Psoas muscle (tissue), 8 donors: ENCODE results near the gene EPS8L3. TPM values are rescaled to one million over a fixed set of nuclear protein-coding genes. Genes with fewer than 3 reads are reported as not detected.

ENCODE experiments used
- ATAC-seq, 4 donors: fragments of 200-7000 bp; cut with Tn5 transposase; one replicate each; pipeline ENCODE4 v1.9.1; 2020; ENCODE audit warnings: moderate library complexity in 3 of 4, mild to moderate bottlenecking in 2 of 4
- DNase-seq, 2 donors: peaks; one replicate each; pipeline ENCODE4 v3.0.0-alpha.2; 2020
- H3K27ac ChIP-seq: fragments of 200-600 bp; one replicate; pipeline ENCODE4 v1.8.0; 2022
- H3K27me3 ChIP-seq, 3 donors: fragments of 200-600 bp in 1 of 3; one replicate each; pipeline versions ENCODE4 v1.6.1 to v1.8.0; 2013 to 2022; ENCODE audit warnings: low read length in 2 of 3, mild to moderate bottlenecking in 2 of 3, moderate library complexity in 1 of 3; ENCODE audit not compliant: insufficient read depth in 3 of 3
- H3K36me3 ChIP-seq, 2 donors: fragments of 200-600 bp in 1 of 2; one replicate each; pipeline versions ENCODE4 v1.6.1 to v1.8.0; 2013 to 2022; ENCODE audit warnings: low read depth in 1 of 2, mild to moderate bottlenecking in 1 of 2, moderate library complexity in 1 of 2; ENCODE audit not compliant: insufficient read depth in 1 of 2
- H3K4me1 ChIP-seq: fragments of 200-600 bp; one replicate; pipeline ENCODE4 v1.8.0; 2022
- H3K4me3 ChIP-seq: fragments of 200-600 bp; one replicate; pipeline ENCODE4 v1.8.0; 2022; ENCODE audit warnings: mild to moderate bottlenecking
- H3K9me3 ChIP-seq: fragments of 200-600 bp; one replicate; pipeline ENCODE4 v1.8.0; 2022
- WGBS, 3 donors: extraction: QIAGEN DNeasy Blood & Tissue Kit; methylation state at CpG; one replicate each; pipeline versions ENCODE4 v1.1.6 to v1.1.7; 2013; 5-methylcytosine and 5-hydroxymethylcytosine counted together
- intact Hi-C, 2 donors: fragments of 100-400 bp; cut with DNase I; formaldehyde crosslinking; loops; one replicate each; pipeline versions ENCODE4 v1.11.0 to v1.14.2; 2022
- polyA plus RNA-seq, 3 donors: library from polyadenylated mRNA; stranded (reverse); fragments of 200-250 nt; gene quantifications; one replicate each; pipeline ENCODE4 v1.2.3, GENCODE V29; 2013
- total RNA-seq, 4 donors: library from RNA; stranded (reverse); fragmentation: NEBNext Ultra II Directional in 2 of 4; extraction: Animal tissue kit (Norgen Biotek cat#: 25700) in 2 of 4; gene quantifications; one replicate each; pipeline versions ENCODE4 v1.2.1 to v1.2.4, GENCODE V29; 2021 to 2023
- TF ChIP-seq, protein P1 (sequence below): fragments of 200-600 bp; IDR thresholded peaks from one replicate; pipeline ENCODE4 v1.8.0; 2022; ENCODE audit warnings: antibody characterized with exemption
- donor health status: healthy with polysubstance abuse.
- donor health status: DM: no; HTN: no; CAD: no; lungs with moderate emphysema.
- donor health status: Bipolar disorder and iron deficiency.
- donor health status: healthy.
- donor health status: DM: yes; HTN: yes; CAD: no.
- donor health status: DM: no; HTN: no; CAD: no.
- donor health status: DM: no; HTN: no; CAD: no.
- donor health status: DM: yes; HTN: yes; CAD: no.

EPS8L3 gene
- total and polyA plus RNA-seq, 7 donors = 0.03 to 0.64 (median 0.57) TPM; not detected in 4

- Histone ChIP-seq H3K9me3 (no peaks in the 10 kb centered on the region), H3K4me3 (no peak overlapping the region), H3K27me3 (no peaks in the 10 kb centered on the region), H3K4me1 (peaks cover 6% of the 10 kb centered on the region), H3K36me3 (no peaks in the 10 kb centered on the region), H3K27ac (no peak overlapping the region)
- TF ChIP-seq, protein P1, sequence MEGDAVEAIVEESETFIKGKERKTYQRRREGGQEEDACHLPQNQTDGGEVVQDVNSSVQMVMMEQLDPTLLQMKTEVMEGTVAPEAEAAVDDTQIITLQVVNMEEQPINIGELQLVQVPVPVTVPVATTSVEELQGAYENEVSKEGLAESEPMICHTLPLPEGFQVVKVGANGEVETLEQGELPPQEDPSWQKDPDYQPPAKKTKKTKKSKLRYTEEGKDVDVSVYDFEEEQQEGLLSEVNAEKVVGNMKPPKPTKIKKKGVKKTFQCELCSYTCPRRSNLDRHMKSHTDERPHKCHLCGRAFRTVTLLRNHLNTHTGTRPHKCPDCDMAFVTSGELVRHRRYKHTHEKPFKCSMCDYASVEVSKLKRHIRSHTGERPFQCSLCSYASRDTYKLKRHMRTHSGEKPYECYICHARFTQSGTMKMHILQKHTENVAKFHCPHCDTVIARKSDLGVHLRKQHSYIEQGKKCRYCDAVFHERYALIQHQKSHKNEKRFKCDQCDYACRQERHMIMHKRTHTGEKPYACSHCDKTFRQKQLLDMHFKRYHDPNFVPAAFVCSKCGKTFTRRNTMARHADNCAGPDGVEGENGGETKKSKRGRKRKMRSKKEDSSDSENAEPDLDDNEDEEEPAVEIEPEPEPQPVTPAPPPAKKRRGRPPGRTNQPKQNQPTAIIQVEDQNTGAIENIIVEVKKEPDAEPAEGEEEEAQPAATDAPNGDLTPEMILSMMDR = no peak
- 72 to 85% (median 78%) methylated on average over 5 of the region's 5 CpGs for WGBS, 3 donors
- ATAC-seq = no peak
- DNase-seq = no peak
- intact Hi-C loops = no loop called here
Measured at GRCh38 chr1:109786112-109786480, 22.4 kb upstream of the EPS8L3 start.

DNA sequence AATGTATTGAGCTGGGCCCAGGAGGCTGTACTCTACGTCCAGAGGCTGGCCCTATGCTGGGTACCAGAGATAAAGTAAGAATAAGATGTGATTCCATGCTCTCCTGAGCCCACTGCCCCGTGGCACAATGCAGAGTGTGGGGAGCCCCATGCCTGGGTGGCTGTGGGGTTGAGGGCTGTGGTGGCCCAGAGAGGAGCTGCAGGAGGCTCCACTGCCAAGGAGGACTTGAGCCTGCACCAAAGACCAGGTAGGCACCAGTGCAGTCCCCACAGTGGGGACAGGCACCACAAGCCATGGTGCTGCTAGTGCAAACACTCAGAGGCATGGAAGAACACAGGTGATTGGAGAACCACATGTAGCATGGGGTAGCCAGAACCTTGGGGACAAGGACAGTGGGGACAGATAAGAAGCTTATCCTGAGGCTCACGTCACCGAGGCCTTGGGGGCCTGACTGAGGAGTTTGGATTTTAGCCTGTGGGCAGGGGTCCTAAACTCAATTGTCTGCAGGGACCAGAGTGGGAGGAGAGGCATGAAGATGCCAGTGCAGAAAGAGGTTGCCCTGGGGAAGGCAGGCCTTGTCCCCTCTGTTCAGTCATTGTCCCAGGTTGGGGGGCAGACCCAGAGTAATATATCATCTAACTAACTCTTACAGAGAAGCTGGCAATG lies 21.9 kb upstream of the EPS8L3 start:
- no peaks in the 10 kb centered on the region for H3K27me3 ChIP-seq
- H3K27ac ChIP-seq = no peak overlapping the region
- no peak overlapping the region for H3K4me3 ChIP-seq
- peaks cover 3% of the 10 kb centered on the region for H3K4me1 ChIP-seq
- TF ChIP-seq, protein P1 = no peak
- peak in 1 of 2 donors; percentile 29 for DNase-seq
- 82 to 91% (median 90%) methylated on average over 4 of the region's 4 CpGs for WGBS, 3 donors
- H3K9me3 ChIP-seq = no peaks in the 10 kb centered on the region
- intact Hi-C loops = no loop called here
- no peak for ATAC-seq
- no peaks in the 10 kb centered on the region for H3K36me3 ChIP-seq

- ATAC-seq (no peak), DNase-seq (peak in 1 of 2 donors; percentile 23)
- Histone ChIP-seq H3K27me3 (no peaks in the 10 kb centered on the region), H3K9me3 (no peaks in the 10 kb centered on the region), H3K27ac (no peak overlapping the region), H3K4me3 (no peak overlapping the region), H3K36me3 (no peaks in the 10 kb centered on the region), H3K4me1 (peaks cover 3% of the 10 kb centered on the region)
- TF ChIP-seq, protein P1 = no peak
- 67 to 79% (median 79%) methylated on average over 5 of the region's 5 CpGs for WGBS, 3 donors
- intact Hi-C loops = no loop called here
Measured at GRCh38 chr1:109784551-109785252, 21.0 kb upstream of the EPS8L3 start.

GRCh38 chr1:109783436-109783835 lies 19.7 kb upstream of the EPS8L3 start:
- DNase-seq (peak in 1 of 2 donors; percentile 48), ATAC-seq (peak in 3 of 4 donors; percentile 49 to 72 (median 67))
- Histone ChIP-seq H3K27me3 (no peaks in the 10 kb centered on the region), H3K27ac (no peak overlapping the region), H3K4me3 (no peak overlapping the region), H3K36me3 (no peaks in the 10 kb centered on the region), H3K9me3 (no peaks in the 10 kb centered on the region), H3K4me1 (peaks cover 3% of the 10 kb centered on the region)
- intact Hi-C loops = no loop called here
- 54 to 66% (median 54%) methylated on average over 8 of the region's 8 CpGs for WGBS, 3 donors
- TF ChIP-seq, protein P1 = no peak
